ENCODE results near the gene AK5.
A peak's percentile ranks its signal among the peaks of the same experiment; 100 is the strongest.
"Not testable (repeated sequence)": the region's sequence is repeated elsewhere in the genome, so short reads cannot be mapped to it uniquely, and the experiment has no call there.

Gene AK5

GRCh38 chr1:77512650-77513049, 230.8 kb downstream of the AK5 start:
- not testable (repeated sequence) for DNase-seq

GRCh38 chr1:77513839-77514763, 232.3 kb downstream of the AK5 start:
- DNase-seq, result no peak

DNA sequence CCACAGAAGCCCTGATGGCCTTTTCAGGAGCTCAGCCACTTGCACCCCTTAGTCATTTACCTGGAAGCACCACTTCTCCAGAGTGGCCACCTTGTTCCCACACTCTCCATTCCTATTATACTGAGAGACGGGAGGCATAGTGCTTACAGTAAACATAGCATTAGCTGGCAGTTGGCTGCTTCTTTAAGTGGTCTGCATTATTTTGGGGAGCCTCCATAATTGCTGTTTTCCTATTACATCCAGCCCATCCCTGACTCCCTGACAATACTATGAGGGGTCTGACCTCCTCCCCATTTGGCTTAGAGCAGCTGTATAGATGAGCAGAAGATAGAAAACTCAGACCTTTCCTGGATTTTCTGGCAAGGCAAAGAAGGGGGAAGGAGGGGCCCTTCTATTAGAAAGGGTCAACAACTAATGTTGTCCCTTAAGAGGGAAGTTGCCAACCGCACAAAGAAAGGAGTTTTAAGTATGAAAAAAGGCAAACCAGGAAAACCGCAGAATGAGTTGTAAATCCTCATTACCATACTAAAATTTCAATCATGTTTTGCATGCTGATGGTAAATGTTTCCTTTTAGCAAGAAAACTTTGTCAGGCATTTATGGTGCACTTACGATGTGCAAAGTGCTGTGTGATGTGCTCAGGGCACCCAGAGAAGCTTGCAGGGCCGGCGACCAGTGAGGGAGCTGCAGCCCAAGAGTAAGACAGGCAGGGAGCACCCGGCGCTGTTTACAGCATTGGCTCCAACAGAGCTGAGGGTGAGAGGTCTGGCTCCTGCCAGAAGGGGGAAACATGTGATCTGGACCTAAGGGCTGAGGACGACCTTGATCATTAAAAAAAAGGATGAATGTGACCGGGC, 233.3 kb downstream of the AK5 start:
- no peak for DNase-seq

GRCh38 chr1:77516106-77516505, 234.3 kb downstream of the AK5 start:
- no peak for DNase-seq

GRCh38 chr1:77524038-77524437, 242.2 kb downstream of the AK5 start:
- no peak for DNase-seq

DNA sequence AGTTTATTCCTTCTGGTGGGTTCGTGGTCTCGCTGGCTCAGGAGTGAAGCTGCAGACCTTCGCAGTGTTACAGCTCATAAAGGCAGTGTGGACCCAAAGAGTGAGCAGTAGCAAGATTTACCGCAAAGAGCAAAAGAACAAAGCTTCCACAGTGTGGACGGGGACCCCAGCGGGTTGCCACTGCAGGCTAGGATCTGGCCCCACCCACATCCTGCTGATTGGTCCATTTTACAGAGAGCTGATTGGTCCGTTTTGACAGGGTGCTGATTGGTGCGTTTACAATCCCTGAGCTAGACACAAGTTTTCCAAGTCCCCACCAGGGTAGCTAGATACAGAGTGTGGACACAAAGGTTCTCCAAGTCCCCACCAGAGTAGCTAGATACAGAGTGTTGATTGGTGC, 249.3 kb downstream of the AK5 start:
- DNase-seq, result not testable (repeated sequence)

DNA sequence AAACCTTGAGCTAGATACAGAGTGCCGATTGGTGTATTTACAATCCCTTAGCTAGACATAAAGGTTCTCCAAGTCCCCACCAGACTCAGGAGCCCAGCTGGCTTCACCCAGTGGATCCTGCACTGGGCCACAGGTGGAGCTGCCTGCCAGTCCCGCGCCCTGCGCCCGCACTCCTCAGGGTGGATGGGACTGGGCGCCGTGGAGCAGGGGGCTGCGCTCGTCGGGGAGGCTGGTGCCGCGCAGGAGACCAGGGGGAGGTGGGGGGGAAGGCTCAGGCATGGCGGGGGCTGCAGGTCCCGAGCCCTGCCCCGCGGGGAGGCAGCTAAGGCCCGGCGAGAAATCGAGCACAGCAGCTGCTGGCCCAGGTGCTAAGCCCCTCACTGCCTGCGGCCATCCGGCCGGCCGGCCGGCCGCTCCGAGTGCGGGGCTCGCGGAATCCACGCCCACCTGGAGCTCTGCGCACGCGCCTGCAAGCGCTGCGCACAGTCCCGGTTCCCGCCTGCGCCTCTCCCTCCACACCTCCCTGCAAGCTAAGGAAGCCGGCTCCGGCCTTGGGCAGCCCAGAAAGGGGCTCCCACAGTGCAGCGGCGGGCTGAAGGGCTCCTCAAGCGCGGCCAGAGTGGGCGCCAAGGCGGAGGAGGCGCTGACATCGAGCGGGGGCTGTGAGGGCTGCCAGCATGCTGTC, 249.9 kb downstream of the AK5 start:
- DNase-seq, result not testable (repeated sequence)

GRCh38 chr1:77532641-77533040, 250.8 kb downstream of the AK5 start:
- DNase-seq, result no peak

- DNase-seq, result peak; percentile 57
Observed at GRCh38 chr1:77533660-77534305, 252.0 kb downstream of the AK5 start.

GRCh38 chr1:77534456-77534855, 252.6 kb downstream of the AK5 start:
- DNase-seq, result no peak

DNA sequence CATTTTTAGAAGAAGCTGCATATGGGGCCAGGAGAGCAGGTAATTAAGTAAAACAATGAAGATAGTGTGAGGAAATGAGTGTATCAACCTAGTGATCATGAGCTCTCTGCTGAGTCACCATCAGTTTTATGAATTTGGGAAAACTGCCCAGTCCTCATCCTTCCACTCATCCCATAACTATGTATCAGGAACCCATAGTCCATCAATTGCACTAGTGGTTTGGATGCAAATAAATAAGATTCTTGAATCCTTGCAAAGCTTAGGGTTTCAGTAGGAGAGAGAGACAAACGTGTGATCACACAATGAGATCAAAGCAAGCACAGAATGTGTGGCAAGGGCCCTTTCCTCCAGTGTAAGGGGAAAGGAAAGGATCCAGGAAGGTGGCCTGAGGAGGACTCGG, 255.0 kb downstream of the AK5 start:
- no peak for DNase-seq

GRCh38 chr1:77538956-77539518, 257.2 kb downstream of the AK5 start:
- DNase-seq, result no peak

- DNase-seq, result no peak
Observed at GRCh38 chr1:77539519-77540142, 257.8 kb downstream of the AK5 start.

DNA sequence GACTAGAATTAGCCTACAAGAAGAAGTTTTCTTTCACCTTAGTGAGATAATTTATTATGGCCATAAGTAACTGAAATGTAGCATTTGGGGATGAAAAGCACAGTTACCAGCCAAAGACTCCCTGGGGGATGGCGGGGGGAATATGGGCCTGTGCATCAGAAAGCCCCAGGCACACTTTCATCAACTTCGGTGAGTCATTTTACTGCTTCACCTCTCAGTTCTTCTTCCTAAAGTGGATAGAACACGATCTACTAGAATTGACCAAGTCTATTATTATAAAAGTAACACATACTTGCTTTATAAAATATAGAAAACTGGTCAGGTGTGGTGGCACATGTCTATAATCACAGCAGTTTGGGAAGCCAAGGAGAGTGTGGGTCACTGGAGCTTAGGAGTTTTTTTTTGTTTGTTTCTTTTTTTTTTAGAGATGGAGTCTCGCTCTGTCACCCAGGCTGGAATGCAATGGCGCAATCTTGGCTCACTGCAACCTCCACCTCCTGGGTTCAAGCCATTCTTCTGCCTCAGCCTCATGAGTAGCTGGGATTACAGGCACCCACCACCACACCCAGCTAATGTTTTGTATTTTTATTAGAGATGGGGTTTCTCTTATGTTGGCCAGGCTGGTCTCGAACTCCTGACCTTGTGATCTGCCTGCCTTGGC, 258.8 kb downstream of the AK5 start:
- no peak for DNase-seq

GRCh38 chr1:77541162-77541545, 259.3 kb downstream of the AK5 start:
- DNase-seq, result no peak

GRCh38 chr1:77542813-77543420, 261.1 kb downstream of the AK5 start:
- DNase-seq, result no peak

DNA sequence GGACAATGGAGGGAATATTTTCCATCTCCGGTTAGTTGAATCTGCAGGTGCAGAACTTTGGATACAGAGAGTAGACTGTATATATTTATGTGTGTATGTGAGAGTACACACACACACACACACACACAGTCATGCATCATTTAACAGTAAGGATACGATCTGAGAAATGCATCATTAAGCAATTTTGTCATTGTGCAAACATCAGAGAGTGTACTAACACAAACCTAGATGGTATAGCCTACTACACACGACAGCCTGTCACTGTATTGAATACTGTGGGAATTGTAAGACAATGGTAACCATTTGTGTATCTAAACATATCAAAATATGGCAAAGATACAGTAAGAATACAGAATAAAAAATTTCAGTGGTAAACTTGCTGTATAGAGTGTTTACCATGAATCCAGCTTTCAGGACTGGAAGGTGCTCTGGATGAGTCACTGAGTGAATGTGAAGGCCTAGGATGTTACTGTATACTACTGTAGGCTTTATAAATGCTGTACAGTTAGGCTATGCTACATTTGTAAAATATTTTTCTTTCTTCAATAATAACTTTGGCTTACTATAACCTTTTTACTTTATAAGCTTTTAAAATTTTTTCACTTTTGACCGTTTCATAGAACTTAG, 262.1 kb downstream of the AK5 start:
- DNase-seq, result no peak

DNA sequence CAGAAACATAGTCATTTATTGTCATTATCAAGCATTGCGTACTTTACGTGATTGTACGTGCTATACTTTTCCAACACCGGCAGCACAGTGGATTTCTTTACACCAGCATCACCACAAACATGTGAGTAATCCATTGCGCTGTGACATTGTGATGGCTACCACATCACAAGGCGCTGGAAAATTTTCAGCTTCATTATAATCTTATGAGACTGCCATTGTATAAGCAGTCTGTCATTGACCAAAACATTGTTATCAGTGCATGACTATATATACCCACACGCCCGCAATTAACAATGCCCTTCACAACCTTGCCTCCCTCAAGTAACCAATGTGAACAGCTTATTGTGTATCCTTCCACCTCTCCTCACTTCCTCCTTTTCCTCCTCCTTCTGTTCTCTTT, 263.0 kb downstream of the AK5 start:
- no peak for DNase-seq

DNA sequence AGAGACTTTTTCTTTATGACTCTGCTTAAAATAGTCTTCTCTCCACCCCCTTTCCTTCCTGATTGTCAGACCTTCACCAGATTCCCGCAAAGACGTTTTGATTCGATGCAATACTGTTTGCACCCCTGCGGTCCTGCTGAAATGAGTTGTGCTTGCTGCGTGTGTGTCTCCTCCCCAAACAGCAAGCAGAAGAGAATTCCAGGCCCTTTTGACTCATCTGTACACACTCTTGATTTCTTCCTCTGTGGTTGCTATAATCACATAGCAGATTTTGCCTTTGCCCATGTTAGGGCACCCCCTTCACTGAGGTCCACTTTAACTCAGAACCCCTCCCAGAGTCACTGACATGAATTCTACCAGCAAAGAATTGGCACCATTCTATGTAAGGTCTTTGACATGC, 264.2 kb downstream of the AK5 start:
- DNase-seq, result no peak

DNA sequence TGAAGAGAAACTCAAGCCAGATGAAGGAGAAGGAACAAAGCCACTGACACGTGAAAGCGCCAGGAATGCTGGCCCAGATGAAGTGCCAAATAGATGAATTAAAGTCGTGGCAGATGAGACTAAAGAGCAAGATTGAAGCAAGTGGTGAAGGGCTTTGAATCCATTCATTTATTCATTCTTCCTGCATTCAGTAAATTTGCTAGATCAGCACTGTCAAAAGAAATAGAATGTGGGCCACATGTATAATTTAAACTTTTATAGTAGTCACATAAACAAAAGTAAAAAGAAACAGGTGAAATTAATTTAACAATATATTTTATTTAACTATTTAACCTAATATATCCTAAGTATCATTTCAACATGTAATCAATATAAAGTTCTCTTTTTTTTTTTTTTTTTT, 265.1 kb downstream of the AK5 start:
- DNase-seq, result no peak

Measured in activated CD4-positive, alpha-beta T cell treated with anti-CD3 and anti-CD28 coated beads, Interleukin-10, Interleukin-2, amounts not matched to agents 100 ng/mL and 50 ng/mL, durations not matched to agents 16 hours and 8 hours (primary cell).